ENCODE results near the gene TMEM50B.

DNA sequence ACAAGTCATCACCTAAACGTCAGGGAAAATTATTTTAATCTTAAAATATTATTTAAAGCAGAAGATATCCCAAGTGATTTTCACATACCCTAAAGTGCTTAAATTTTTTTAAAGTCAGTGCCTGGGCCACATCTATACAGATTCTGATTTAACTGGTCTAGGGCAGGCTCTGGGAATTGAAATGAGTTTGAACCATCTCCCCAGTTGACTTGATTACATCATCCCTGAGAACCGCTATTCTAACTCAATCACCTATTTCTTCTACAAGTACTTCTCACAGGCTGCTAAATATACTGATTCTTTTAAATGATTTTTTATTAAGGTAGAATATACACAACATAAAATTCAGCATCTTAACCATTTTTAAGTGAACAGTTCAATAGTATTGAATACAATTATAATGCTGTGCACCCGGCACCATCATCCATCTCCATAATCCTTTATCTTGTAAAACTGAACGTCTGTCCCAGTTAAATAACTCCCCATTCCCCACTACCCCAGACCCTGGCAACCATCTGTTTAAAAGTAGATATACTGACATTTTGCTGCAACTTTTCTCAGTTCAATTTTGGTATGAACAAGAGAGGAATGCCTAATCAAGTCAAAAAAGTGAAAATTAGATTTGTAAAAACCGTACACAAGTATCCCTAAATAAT lies 42.7 kb upstream of the TMEM50B start:
- TF ChIP-seq CTCF (IDR thresholded peaks at IDR 0.05; ENCODE audit: borderline replicate concordance, extremely low read depth, low read length, poor library complexity, severe bottlenecking) (no peak), EZH2 (IDR thresholded peaks at IDR 0.05; ENCODE audit: borderline replicate concordance, low read depth, low read length, severe bottlenecking) (no peak)
